ENCODE data around the gene NDE1.

Gene NDE1

GRCh38 chr16:15766918-15767317 is 116.9 kb downstream of the NDE1 start:
- H3K4me1 ChIP-seq (ENCODE audit: low read length) = no peaks in the 10 kb centered on the region
- no peak overlapping the region for H3K4me2 ChIP-seq (ENCODE audit: low read depth, low read length)
- no peak overlapping the region for H3K9ac ChIP-seq (ENCODE audit: low read length)
- H3K9me3 ChIP-seq (replicated peaks; ENCODE audit: insufficient read depth, low read length) = no peaks in the 10 kb centered on the region
- TF ChIP-seq CTCF (IDR thresholded peaks at IDR 0.05; ENCODE audit: low read length) (no peak), EZH2phosphoT487 (IDR thresholded peaks at IDR 0.05; ENCODE audit: low read length) (no peak), EZH2 (optimal IDR thresholded peaks at IDR 0.05; ENCODE audit: low read depth, low read length) (no peak)
- no peaks in the 10 kb centered on the region for H3K36me3 ChIP-seq (replicated peaks; ENCODE audit: insufficient read depth, low read length)
- no peak overlapping the region for H2AFZ ChIP-seq (ENCODE audit: low read length)
- H3K4me3 ChIP-seq (ENCODE audit: low read length) = no peak overlapping the region
- no peak for DNase-seq
- no peak overlapping the region for H3K27ac ChIP-seq (ENCODE audit: low read length)
- H4K20me1 ChIP-seq (ENCODE audit: insufficient read depth, low read length) = no peaks in the 10 kb centered on the region
- no peaks in the 10 kb centered on the region for H3F3A ChIP-seq (ENCODE audit: insufficient read depth, low read length)
- no peaks in the 10 kb centered on the region for H3K27me3 ChIP-seq (replicated peaks; ENCODE audit: insufficient read depth, low read length)
- H3K9me2 ChIP-seq (replicated peaks; ENCODE audit: insufficient read depth, low read length) = no peaks in the 10 kb centered on the region
- no peaks in the 10 kb centered on the region for H3K79me2 ChIP-seq (ENCODE audit: low read length)

- DNase-seq = no peak
- no peaks in the 10 kb centered on the region for H3K9me3 ChIP-seq (replicated peaks; ENCODE audit: insufficient read depth, low read length)
- no peak overlapping the region for H3K4me3 ChIP-seq (ENCODE audit: low read length)
- no peaks in the 10 kb centered on the region for H3K79me2 ChIP-seq (ENCODE audit: low read length)
- H4K20me1 ChIP-seq (ENCODE audit: insufficient read depth, low read length) = no peaks in the 10 kb centered on the region
- TF ChIP-seq CTCF (IDR thresholded peaks at IDR 0.05; ENCODE audit: low read length) = no peak
- TF ChIP-seq EZH2 (optimal IDR thresholded peaks at IDR 0.05; ENCODE audit: low read depth, low read length) = no peak
- TF ChIP-seq EZH2phosphoT487 (IDR thresholded peaks at IDR 0.05; ENCODE audit: low read length) = no peak
- no peak overlapping the region for H2AFZ ChIP-seq (ENCODE audit: low read length)
- no peaks in the 10 kb centered on the region for H3F3A ChIP-seq (ENCODE audit: insufficient read depth, low read length)
- no peaks in the 10 kb centered on the region for H3K27me3 ChIP-seq (replicated peaks; ENCODE audit: insufficient read depth, low read length)
- H3K36me3 ChIP-seq (replicated peaks; ENCODE audit: insufficient read depth, low read length) = no peaks in the 10 kb centered on the region
- H3K9me2 ChIP-seq (replicated peaks; ENCODE audit: insufficient read depth, low read length) = no peaks in the 10 kb centered on the region
- H3K4me1 ChIP-seq (ENCODE audit: low read length) = no peaks in the 10 kb centered on the region
- no peak overlapping the region for H3K9ac ChIP-seq (ENCODE audit: low read length)
- H3K27ac ChIP-seq (ENCODE audit: low read length) = no peak overlapping the region
- H3K4me2 ChIP-seq (ENCODE audit: low read depth, low read length) = no peak overlapping the region
Observed at GRCh38 chr16:15768201-15768600, 118.2 kb downstream of the NDE1 start.

DNA sequence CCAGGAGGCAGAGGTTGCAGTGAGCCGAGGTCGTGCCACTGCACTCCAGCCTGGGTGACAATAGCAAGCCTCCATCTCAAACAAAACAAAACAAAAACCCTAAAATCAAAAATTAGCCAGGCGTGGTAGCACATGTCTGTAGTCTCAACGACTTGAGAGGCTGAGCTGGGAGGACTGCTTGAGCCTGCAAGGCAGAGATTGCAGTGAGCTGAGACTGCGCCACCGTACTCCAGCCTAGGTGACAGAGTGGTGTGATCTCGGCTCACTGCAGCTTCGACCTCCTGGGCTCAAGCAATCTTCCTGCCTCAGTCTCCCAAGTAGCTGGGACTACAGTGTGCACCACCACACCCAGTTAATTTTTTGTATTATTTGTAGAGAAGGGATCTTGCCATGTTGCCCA is 119.2 kb downstream of the NDE1 start:
- no peak overlapping the region for H3K4me2 ChIP-seq (ENCODE audit: low read depth, low read length)
- H2AFZ ChIP-seq (ENCODE audit: low read length) = no peak overlapping the region
- H3K9ac ChIP-seq (ENCODE audit: low read length) = no peak overlapping the region
- H3K4me3 ChIP-seq (ENCODE audit: low read length) = no peak overlapping the region
- no peaks in the 10 kb centered on the region for H3K27me3 ChIP-seq (replicated peaks; ENCODE audit: insufficient read depth, low read length)
- H3K9me3 ChIP-seq (replicated peaks; ENCODE audit: insufficient read depth, low read length) = no peaks in the 10 kb centered on the region
- H3F3A ChIP-seq (ENCODE audit: insufficient read depth, low read length) = no peaks in the 10 kb centered on the region
- no peaks in the 10 kb centered on the region for H3K36me3 ChIP-seq (replicated peaks; ENCODE audit: insufficient read depth, low read length)
- no peak overlapping the region for H3K27ac ChIP-seq (ENCODE audit: low read length)
- no peaks in the 10 kb centered on the region for H4K20me1 ChIP-seq (ENCODE audit: insufficient read depth, low read length)
- TF ChIP-seq EZH2phosphoT487 (IDR thresholded peaks at IDR 0.05; ENCODE audit: low read length) (no peak), EZH2 (optimal IDR thresholded peaks at IDR 0.05; ENCODE audit: low read depth, low read length) (no peak), CTCF (IDR thresholded peaks at IDR 0.05; ENCODE audit: low read length) (no peak)
- H3K4me1 ChIP-seq (ENCODE audit: low read length) = no peaks in the 10 kb centered on the region
- no peaks in the 10 kb centered on the region for H3K79me2 ChIP-seq (ENCODE audit: low read length)
- no peak for DNase-seq
- no peaks in the 10 kb centered on the region for H3K9me2 ChIP-seq (replicated peaks; ENCODE audit: insufficient read depth, low read length)
